ENCODE results near the gene NMRAL1.

DNA sequence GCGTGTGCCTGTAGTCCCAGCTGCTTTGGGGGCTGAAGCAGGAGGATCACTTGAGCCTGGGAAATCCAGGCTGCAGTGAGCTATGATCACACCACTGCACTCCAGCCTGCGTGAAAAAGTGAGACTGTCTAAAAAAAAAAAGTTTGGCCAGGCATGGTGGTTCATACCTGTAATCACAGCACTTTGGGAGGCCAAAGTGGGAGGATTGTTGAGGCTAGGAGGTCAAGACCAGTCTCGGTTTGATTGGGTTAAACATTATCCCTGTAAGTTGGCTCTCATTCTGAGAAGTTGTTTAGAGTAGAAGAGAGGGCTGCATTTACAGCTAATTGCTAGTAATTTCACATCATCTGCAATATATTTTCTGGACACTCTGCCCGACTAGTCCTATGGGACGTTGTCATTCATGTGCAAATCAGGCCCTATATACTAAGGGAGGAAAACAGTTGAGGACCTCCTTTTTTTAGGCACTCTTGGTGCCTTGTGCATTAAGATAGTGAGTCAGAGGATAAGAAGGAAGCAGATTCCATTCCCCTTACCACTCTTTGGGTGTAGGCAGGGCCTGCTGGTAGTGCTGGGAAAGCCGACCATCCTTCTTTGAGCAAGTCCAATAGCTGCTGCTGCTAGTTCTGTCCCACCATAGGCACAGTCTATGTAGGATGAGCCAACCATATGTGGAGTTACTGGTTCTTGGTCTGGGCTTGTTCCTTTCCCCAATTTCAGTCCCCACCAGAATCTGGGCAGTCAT lies 20.5 kb upstream of the NMRAL1 start:
- TF ChIP-seq, protein P1, sequence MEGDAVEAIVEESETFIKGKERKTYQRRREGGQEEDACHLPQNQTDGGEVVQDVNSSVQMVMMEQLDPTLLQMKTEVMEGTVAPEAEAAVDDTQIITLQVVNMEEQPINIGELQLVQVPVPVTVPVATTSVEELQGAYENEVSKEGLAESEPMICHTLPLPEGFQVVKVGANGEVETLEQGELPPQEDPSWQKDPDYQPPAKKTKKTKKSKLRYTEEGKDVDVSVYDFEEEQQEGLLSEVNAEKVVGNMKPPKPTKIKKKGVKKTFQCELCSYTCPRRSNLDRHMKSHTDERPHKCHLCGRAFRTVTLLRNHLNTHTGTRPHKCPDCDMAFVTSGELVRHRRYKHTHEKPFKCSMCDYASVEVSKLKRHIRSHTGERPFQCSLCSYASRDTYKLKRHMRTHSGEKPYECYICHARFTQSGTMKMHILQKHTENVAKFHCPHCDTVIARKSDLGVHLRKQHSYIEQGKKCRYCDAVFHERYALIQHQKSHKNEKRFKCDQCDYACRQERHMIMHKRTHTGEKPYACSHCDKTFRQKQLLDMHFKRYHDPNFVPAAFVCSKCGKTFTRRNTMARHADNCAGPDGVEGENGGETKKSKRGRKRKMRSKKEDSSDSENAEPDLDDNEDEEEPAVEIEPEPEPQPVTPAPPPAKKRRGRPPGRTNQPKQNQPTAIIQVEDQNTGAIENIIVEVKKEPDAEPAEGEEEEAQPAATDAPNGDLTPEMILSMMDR (IDR thresholded peaks at IDR 0.05), result no peak
- TF ChIP-seq, protein P2, sequence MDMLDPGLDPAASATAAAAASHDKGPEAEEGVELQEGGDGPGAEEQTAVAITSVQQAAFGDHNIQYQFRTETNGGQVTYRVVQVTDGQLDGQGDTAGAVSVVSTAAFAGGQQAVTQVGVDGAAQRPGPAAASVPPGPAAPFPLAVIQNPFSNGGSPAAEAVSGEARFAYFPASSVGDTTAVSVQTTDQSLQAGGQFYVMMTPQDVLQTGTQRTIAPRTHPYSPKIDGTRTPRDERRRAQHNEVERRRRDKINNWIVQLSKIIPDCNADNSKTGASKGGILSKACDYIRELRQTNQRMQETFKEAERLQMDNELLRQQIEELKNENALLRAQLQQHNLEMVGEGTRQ (IDR thresholded peaks at IDR 0.05; ENCODE audit: borderline replicate concordance, low read depth, low read length), result no peak
- TF ChIP-seq, protein P3, sequence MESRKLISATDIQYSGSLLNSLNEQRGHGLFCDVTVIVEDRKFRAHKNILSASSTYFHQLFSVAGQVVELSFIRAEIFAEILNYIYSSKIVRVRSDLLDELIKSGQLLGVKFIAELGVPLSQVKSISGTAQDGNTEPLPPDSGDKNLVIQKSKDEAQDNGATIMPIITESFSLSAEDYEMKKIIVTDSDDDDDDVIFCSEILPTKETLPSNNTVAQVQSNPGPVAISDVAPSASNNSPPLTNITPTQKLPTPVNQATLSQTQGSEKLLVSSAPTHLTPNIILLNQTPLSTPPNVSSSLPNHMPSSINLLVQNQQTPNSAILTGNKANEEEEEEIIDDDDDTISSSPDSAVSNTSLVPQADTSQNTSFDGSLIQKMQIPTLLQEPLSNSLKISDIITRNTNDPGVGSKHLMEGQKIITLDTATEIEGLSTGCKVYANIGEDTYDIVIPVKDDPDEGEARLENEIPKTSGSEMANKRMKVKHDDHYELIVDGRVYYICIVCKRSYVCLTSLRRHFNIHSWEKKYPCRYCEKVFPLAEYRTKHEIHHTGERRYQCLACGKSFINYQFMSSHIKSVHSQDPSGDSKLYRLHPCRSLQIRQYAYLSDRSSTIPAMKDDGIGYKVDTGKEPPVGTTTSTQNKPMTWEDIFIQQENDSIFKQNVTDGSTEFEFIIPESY (IDR thresholded peaks at IDR 0.05; ENCODE audit: borderline replicate concordance, low read depth), result no peak
- TF ChIP-seq JUND (IDR thresholded peaks at IDR 0.05) (peak; percentile 50), POLR2AphosphoS5 (IDR thresholded peaks at IDR 0.05; ENCODE audit: low read depth, low read length) (no peak; the same call in 1 of the 2 replicates), TCF12 (IDR thresholded peaks at IDR 0.05) (peak; percentile 33; the same call in 1 of the 2 replicates), EZH2phosphoT487 (IDR thresholded peaks at IDR 0.05; ENCODE audit: borderline replicate concordance, low read depth) (no peak)
- TF ChIP-seq, protein P4, sequence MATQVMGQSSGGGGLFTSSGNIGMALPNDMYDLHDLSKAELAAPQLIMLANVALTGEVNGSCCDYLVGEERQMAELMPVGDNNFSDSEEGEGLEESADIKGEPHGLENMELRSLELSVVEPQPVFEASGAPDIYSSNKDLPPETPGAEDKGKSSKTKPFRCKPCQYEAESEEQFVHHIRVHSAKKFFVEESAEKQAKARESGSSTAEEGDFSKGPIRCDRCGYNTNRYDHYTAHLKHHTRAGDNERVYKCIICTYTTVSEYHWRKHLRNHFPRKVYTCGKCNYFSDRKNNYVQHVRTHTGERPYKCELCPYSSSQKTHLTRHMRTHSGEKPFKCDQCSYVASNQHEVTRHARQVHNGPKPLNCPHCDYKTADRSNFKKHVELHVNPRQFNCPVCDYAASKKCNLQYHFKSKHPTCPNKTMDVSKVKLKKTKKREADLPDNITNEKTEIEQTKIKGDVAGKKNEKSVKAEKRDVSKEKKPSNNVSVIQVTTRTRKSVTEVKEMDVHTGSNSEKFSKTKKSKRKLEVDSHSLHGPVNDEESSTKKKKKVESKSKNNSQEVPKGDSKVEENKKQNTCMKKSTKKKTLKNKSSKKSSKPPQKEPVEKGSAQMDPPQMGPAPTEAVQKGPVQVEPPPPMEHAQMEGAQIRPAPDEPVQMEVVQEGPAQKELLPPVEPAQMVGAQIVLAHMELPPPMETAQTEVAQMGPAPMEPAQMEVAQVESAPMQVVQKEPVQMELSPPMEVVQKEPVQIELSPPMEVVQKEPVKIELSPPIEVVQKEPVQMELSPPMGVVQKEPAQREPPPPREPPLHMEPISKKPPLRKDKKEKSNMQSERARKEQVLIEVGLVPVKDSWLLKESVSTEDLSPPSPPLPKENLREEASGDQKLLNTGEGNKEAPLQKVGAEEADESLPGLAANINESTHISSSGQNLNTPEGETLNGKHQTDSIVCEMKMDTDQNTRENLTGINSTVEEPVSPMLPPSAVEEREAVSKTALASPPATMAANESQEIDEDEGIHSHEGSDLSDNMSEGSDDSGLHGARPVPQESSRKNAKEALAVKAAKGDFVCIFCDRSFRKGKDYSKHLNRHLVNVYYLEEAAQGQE (IDR thresholded peaks at IDR 0.05; ENCODE audit: low read depth, low read length), result no peak
